Measurements from ENCODE around the gene PHLDA3.

PHLDA3 gene

GRCh38 chr1:201468844-201469644 is at the start of gene PHLDA3:
TSS of gene PHLDA3 (minus strand) at chr1:201469188. CDS start at chr1:201468786, 402 bp downstream.
- DNase-seq, result peak; percentile 95

GRCh38 chr1:201518071-201518470 is 49.1 kb upstream of the PHLDA3 start:
- DNase-seq, result no peak

- DNase-seq, result no peak
Measured at GRCh38 chr1:201517631-201518030, 48.6 kb upstream of the PHLDA3 start.

GRCh38 chr1:201516511-201517127 is 47.6 kb upstream of the PHLDA3 start:
- DNase-seq, result no peak

GRCh38 chr1:201515895-201516294 is 46.9 kb upstream of the PHLDA3 start:
- no peak for DNase-seq

- no peak for DNase-seq
Measured at GRCh38 chr1:201515062-201515750, 46.2 kb upstream of the PHLDA3 start.

- no peak for DNase-seq
Measured at GRCh38 chr1:201514466-201514865, 45.5 kb upstream of the PHLDA3 start.

GRCh38 chr1:201513498-201514243 is 44.7 kb upstream of the PHLDA3 start:
- peak; percentile 54 for DNase-seq

- no peak for DNase-seq
Measured at GRCh38 chr1:201511941-201512539, 43.1 kb upstream of the PHLDA3 start.

- no peak for DNase-seq
Measured at GRCh38 chr1:201511396-201511940, 42.5 kb upstream of the PHLDA3 start.

- no peak for DNase-seq
Measured at GRCh38 chr1:201510734-201511133, 41.7 kb upstream of the PHLDA3 start.

- no peak for DNase-seq
Measured at GRCh38 chr1:201509601-201510374, 40.8 kb upstream of the PHLDA3 start.

GRCh38 chr1:201508809-201509208 is 39.8 kb upstream of the PHLDA3 start:
- DNase-seq, result peak; percentile 64

GRCh38 chr1:201507360-201507675 is 38.3 kb upstream of the PHLDA3 start:
- no peak for DNase-seq

- peak; percentile 88 for DNase-seq
Measured at GRCh38 chr1:201506557-201507359, 37.8 kb upstream of the PHLDA3 start, which contains the start of gene CSRP1. TSS of gene CSRP1 (minus strand) at chr1:201507123. CDS start at chr1:201496303, 10,820 bp downstream.

GRCh38 chr1:201506092-201506491 is 37.1 kb upstream of the PHLDA3 start:
- DNase-seq, result no peak

GRCh38 chr1:201505503-201505890 is 36.5 kb upstream of the PHLDA3 start:
- peak; percentile 71 for DNase-seq

- no peak for DNase-seq
Measured at GRCh38 chr1:201504799-201505502, 36.0 kb upstream of the PHLDA3 start.

GRCh38 chr1:201504179-201504631 is 35.2 kb upstream of the PHLDA3 start:
- no peak for DNase-seq
